ENCODE data around the gene SERPINI1. TPM values are rescaled to one million over a fixed set of nuclear protein-coding genes. Genes with fewer than 3 reads are reported as not detected.

The SERPINI1 gene
- total and polyA plus RNA-seq, 9 of the 15 experiments (the other 6 are each of a cell fraction or from before 2014, with no cell fraction given) = 1.6 to 9.9 (median 3.5) TPM

- TF ChIP-seq MNT (conservative IDR thresholded peaks at IDR 0.05) = peak; percentile 54 to 84; a peak in 3 of 4 replicates
- TF ChIP-seq ZFP1 (CRISPR knock-in tag; IDR thresholded peaks at IDR 0.05) = no peak
- no peak for TF ChIP-seq RBM15 (IDR thresholded peaks at IDR 0.05; ENCODE audit: insufficient read depth, low read length)
- no peak for TF ChIP-seq PBX2 (CRISPR knock-in tag; IDR thresholded peaks at IDR 0.05; ENCODE audit: low read depth)
- 0 out of 2 replicates have a peak, but pooled peaks have one; percentile 29 for TF ChIP-seq PBX2 (tag; conservative IDR thresholded peaks at IDR 0.05; ENCODE audit: low read depth)
- TF ChIP-seq RNF2 (IDR thresholded peaks at IDR 0.05) = no peak; the same call in 1 of the 2 replicates
- no peak for TF ChIP-seq MCM7 (IDR thresholded peaks at IDR 0.05)
- peak; percentile 41 to 48; a peak in 2 of 4 replicates for TF ChIP-seq KDM1A (IDR thresholded peaks at IDR 0.05)
- TF ChIP-seq FOXK1 (CRISPR knock-in tag; IDR thresholded peaks at IDR 0.05; ENCODE audit: borderline replicate concordance) = no peak
- no peak for TF ChIP-seq ZNF583 (CRISPR knock-in tag; IDR thresholded peaks at IDR 0.05)
- TF ChIP-seq, protein P1, sequence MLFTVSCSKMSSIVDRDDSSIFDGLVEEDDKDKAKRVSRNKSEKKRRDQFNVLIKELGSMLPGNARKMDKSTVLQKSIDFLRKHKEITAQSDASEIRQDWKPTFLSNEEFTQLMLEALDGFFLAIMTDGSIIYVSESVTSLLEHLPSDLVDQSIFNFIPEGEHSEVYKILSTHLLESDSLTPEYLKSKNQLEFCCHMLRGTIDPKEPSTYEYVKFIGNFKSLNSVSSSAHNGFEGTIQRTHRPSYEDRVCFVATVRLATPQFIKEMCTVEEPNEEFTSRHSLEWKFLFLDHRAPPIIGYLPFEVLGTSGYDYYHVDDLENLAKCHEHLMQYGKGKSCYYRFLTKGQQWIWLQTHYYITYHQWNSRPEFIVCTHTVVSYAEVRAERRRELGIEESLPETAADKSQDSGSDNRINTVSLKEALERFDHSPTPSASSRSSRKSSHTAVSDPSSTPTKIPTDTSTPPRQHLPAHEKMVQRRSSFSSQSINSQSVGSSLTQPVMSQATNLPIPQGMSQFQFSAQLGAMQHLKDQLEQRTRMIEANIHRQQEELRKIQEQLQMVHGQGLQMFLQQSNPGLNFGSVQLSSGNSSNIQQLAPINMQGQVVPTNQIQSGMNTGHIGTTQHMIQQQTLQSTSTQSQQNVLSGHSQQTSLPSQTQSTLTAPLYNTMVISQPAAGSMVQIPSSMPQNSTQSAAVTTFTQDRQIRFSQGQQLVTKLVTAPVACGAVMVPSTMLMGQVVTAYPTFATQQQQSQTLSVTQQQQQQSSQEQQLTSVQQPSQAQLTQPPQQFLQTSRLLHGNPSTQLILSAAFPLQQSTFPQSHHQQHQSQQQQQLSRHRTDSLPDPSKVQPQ (CRISPR knock-in tag; IDR thresholded peaks at IDR 0.05; ENCODE audit: borderline replicate concordance) = no peak
- no peak for TF ChIP-seq ZBTB49 (CRISPR knock-in tag; IDR thresholded peaks at IDR 0.05; ENCODE audit: borderline replicate concordance)
- TF ChIP-seq, protein P2, sequence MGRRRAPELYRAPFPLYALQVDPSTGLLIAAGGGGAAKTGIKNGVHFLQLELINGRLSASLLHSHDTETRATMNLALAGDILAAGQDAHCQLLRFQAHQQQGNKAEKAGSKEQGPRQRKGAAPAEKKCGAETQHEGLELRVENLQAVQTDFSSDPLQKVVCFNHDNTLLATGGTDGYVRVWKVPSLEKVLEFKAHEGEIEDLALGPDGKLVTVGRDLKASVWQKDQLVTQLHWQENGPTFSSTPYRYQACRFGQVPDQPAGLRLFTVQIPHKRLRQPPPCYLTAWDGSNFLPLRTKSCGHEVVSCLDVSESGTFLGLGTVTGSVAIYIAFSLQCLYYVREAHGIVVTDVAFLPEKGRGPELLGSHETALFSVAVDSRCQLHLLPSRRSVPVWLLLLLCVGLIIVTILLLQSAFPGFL (CRISPR knock-in tag; IDR thresholded peaks at IDR 0.05) = no peak
- TF ChIP-seq ZNF785 (CRISPR knock-in tag; IDR thresholded peaks at IDR 0.05) = no peak
- TF ChIP-seq NR2C1 (IDR thresholded peaks at IDR 0.05) = no peak
- no peak for TF ChIP-seq NR2C1 (tag; IDR thresholded peaks at IDR 0.05)
- TF ChIP-seq ZNF75A (CRISPR knock-in tag; IDR thresholded peaks at IDR 0.05) = no peak
- TF ChIP-seq ZNF165 (CRISPR knock-in tag; IDR thresholded peaks at IDR 0.05; ENCODE audit: borderline replicate concordance) = no peak
- no peak for TF ChIP-seq SREBF1 (IDR thresholded peaks at IDR 0.05; ENCODE audit: borderline replicate concordance, low read depth, low read length)
- no peak for TF ChIP-seq NFATC3 (IDR thresholded peaks at IDR 0.05)
Observed at GRCh38 chr3:167723872-167724271, 11.6 kb upstream of the SERPINI1 start (continued).

Measured in K562 (cell line).